ENCODE measurements around the gene HOXC9. TPM values are rescaled to one million over a fixed set of nuclear protein-coding genes. Genes with fewer than 3 reads are reported as not detected.

The HOXC9 gene
- total RNA-seq, 1 donor from 2014 or later = 11.7 TPM

DNA sequence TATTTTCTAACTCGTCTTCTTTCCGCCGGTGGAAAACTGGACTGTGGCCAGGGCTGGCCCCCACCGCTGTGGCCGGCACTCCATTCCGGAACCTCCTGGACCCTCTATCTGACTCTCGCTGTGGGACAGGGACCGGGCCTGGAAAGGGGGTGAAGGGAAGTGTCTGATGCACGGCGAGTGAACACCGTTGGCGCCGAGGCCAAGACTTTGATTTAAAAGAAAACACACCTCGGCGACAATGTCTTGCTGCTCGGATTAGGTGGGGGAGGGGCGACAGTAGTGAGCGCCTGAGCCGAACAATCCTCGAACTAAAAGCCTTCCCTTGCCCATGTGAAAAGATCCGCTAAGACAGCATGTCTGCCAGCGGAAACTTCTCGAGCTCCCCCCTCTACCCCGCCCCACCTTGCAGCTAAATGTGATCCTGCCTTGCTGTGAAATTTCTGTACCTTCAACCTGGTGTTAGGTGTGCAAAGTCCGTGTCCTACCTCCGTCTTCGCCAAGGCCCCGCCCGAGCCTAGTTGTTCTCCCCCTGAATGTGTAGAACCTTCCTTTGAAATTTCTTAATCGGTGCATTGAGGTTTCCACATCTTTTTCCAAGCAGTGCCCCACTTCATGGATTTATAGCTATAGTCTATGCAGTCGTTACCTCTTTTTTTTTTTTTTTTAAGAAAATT lies 24.3 kb upstream of the HOXC9 start:
- no peak for DNase-seq (ENCODE audit: low read depth)

DNA sequence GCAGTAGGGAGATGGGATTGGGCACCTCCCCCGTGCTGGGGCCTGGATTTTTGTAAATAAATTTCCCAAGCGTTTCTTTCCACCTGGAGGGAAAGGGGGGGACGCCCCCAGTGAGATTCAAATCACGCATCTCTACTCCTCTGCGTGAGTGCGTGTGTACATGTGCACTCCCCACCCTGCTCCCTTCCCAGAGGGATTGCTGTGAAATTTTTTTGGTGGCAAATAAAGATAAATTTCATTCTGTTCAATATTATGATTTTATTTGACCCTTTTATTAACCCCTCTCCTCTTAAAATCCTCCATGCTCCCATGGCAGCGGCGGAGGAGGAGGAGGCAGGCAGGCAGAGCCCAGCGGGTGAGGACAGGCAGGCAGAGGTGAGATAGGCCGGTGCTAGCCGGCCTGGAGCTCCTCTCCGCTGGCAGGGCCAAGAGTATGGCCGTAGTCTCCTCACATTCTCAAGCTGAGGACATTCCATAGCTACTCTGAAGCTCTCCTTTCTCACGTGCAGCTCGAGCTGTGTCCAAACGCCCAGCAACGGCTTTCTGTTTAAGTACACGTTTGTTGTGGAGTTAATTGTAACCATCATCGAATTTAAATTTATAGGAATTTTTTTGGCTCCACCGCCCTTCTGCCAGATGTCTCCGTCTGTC lies 23.7 kb upstream of the HOXC9 start:
- DNase-seq (ENCODE audit: low read depth) = no peak

DNA sequence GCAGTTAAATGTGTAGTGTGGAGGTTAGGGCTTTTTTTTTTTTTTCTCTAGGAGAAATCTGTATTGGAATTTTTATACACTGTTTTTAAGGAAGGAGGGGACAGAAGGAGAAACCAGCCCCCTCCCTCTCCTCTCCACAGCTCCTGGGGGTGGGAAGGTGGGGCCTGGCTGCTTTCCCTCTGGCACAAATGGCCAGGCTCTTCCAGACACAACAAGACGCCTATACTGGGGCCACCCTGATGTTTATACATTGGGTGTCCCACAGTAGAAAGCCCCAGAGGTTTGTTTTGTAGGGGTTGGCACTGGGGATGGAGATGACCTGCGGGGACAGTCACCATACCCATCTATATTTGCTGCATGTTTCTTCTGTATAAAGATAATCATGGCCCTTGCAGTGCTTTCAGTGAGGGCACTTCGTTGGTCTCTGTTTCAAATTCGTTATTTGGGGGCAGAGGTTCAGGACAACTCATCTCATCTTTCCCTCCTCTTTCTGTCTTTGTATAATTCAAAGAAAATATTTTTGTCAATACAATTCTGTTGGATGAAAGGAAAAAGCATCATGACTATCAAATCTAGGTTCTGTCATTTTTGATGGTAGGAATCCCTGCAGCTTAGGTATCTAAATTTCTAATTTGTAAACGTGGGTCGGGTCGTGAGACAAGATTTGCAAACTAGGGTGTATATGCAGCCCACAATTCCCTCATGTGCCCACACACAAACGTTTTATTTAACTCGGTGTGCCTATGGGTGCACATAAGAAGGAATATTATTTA lies 23.0 kb upstream of the HOXC9 start:
- DNase-seq (ENCODE audit: low read depth) = no peak

DNA sequence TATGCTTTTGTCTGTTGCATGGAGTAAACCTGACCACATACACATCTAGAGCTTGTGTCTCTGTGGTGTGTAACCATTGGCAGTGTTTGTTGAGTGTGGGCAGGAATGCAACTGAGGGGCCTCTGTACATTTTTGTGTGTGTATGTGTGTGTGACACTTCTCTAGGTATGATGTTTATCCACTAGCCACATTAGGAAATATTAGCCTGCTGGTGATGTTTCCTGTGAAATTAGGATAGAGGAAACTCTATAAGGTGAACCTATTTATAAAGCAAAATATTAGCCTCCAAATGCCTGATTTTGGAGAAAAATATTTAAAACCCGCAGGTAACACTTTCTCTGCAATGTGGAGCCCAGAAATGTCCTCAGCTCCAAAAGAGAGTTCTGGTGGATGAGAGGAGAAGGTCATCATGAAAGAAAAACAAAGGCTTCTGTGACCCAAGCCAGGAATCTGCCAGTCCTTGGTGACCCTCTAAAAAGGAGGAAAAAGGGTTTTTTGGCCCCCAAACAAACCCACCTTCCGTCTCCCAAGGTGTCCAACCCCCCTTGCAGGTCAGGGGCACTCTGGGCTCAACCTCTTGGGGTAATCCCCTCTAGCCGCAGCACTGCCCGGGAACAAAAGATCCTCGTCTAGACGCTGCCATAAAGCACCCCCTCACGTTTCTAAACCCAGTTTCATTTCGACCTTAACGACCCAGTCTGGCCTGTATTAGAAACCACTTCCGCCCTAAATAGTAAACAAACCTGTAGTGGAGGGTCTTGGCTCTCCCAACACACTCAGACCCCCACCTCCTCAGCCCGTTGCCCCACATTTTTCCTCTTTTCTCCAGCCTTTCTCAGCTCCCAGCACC lies 22.1 kb upstream of the HOXC9 start:
- no peak for DNase-seq (ENCODE audit: low read depth)

DNA sequence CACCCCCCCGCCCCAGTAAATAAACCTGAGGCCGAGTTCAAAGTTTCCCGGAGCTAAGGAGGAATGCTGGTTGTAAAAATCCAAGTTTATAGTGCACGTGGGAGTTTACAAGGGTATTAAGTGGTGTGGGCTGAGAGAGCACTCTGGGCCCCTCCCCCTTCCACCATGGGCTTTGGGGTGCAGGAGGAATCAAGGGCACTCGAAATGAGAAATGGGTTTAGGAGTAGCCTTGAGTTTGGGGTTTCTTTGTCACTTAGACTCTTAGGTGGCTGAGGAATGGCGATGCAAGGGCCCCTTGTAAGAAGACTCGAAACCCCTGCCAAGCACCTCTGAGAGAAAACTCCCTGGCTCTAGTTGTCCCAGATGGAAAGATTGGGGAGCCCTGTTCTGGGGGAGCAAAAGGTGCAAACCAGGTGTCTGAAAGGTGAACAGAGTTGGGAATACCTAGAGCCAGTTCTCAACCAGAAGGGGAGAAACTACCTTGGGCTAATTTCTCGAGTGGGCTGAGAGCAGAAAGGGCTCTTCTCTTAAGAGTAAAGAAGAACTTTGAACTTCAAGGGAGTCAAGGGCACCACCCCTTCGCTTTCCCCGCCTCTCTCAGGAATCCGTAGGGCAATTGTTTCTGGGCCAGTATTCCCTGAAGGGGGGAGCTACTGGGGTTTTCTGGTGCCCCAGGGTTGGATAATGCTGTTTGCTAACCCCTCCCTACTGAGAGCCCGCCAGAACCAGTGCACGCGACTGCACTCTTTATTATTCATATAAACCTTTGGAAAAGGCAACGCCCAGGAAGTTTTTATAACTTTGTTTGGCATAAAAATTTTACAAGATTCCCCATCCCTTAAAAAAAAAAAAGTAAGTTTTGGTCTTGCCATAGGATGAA lies 21.2 kb upstream of the HOXC9 start:
- no peak for DNase-seq (ENCODE audit: low read depth)

DNA sequence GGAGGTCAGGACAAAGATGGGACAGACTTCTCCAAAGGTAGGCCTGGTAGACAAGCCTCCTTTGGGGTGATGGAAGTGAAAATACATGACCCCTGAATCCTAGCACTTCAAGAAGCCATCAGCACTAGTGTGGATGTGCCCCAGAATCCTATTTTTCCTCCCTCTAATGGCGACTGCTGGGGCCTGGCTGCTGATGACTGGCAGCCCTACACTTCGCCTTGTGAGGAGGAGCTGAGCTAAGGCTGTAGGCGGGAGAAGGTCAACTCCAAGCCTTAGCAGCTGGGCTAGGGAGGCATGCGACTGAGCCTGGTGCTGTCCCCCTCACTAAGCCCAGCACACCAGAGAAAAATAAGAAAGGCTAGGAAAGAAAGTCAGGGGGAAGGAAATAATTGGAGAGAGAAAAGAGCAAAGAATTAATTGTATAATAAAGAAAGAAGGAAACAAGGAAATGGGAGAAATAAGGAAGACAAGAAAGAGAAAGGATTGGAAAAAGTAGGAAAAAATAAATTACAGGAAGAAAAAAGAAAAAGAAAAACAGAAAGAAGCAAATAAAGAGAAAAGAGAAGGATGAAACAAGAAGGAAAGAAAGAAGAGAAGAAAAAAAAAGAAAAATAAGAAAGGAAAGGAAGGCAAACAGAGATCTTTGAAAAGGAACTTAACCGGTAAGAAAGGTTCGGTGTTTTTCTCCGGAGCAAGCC lies 19.7 kb upstream of the HOXC9 start:
- no peak for DNase-seq (ENCODE audit: low read depth)

DNA sequence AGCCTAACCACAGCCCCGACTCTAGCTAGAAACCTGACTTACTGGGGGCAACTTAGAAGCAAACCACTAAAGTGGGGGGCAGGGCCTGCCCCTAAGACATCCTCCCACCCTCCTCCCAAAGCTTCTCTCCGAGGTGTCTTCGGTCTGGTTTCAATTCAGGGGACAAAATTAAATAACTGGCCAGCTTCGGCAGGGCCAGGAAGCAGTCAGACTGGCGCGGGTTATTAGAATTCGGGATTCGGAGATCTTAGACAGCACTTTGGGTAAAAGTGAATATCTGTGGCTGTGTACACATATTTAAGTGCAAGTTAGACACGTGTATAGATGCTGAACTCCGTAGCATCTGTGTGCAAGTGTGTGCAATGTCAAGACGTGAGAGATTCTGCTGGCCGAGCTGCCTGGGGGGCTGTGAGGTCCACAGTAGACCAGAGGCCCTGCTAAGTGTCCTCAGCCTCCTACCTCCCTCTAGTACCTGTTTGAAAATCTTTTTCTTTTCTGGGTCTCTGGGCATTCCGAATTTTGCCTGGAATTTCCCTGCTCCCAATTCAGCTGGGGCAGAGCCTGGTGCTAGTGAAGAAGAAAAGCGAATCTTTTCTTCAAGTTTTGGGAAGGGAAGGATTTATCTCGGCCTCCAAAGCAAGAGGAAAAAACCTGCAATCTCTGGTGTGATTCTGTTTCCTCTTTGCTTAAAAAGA lies 19.0 kb upstream of the HOXC9 start:
- no peak for DNase-seq (ENCODE audit: low read depth)

DNA sequence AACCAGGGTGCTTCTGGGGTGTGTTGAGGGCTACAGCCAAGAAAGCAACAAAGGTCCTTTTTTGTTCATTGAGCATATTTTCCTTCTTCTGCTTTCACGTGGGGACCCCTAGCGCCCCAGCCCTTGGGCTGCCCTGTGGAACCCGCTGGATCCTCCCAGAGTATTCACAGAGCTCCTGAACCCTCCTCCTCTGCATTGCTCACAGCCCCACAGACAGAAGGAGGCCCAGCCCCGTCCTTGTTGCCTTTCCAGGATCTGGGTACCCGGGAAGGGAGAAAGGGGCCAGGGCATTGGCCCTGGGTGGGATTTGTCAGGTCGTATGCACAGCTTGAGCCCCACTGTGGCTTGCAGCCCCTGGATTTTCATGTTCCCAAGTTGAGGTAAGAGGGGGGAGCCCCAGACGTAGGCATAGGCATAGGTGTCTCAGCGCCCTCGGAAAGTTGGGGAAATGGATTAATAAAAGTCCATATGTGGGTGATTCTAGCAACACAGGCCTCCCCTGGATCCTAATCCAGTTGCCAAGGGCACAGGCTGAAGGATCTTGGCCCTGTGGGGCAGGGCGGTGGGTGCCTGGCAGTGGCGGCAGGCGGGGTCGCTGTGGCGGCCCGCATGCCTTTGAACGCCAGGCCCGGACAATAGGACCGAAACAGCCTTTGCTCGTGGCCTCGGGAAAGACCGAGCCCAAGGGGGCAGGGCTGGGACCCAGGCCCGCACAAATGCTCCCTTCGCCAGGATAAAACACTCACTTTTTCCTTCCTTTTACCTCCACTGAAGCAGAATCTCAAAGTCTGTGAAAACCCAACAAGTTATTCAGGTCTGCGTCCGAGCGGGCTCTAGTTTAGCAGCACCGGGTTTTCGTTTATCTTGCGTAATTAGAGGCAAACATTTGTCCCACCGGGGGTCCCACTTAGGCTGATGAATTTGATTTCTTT lies 18.1 kb upstream of the HOXC9 start:
- no peak for DNase-seq (ENCODE audit: low read depth)

DNA sequence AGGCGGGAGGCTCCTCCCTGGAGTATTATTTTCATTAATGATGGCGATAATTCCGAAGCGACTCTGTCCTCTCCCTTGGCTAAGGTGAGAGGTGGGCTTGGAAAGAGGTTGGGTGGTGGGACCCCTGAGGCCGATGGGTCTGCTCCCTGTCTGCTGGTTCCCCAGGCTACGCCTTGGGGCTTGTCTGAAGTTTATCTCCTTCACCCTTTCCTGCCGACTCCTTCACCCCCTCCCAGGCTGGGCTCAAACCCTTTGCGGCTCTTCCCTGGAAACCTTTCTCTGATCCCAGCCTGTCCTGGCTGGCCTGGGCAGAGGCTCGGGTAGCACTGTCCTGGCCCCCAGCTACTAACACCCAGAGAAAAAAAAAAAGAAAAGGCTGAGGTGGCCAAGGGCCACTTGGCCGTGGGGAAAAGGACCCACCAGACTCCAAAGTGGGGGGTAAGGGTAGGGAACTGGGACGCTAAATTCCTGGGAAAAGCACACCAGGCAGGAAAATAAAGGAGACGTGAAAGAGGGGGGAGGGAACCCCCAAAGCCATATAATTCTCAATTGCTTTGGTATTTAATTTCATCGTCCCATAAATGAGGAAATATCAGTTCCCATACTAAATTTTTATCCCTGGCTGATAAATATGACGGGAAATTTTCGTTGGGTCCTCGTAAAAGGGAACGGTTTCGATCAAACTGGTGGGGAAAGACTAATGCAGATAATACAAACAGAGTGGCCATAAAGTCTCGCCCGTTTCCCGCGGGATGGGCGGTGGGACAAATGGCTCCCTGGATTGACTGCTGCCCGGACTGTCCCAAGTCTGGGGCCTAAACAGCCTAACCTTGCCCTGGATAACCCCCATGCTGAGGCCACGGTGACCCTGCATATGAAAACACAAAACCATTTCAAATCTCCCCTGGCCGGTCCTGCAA lies 17.1 kb upstream of the HOXC9 start:
- DNase-seq (ENCODE audit: low read depth) = no peak

DNA sequence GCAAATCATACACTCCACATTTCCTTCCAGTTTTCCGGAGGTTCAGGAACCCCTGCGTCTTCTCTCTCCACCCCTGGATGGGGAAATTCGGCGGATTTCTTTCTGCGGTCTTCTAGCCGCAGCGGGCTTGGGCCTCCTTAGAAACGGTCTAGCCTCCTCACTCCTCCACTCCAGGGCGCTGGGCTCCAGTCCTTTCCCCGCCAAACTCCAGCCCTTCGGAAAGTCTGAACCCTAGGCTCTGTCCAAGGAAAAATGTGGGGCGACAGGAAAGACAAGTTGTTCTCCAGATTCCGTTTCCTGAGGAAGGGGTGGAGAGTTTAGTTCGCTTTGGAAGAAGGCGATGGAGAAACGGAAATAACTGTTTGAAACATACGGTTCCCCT lies 16.4 kb upstream of the HOXC9 start:
- no peak for DNase-seq (ENCODE audit: low read depth)

DNA sequence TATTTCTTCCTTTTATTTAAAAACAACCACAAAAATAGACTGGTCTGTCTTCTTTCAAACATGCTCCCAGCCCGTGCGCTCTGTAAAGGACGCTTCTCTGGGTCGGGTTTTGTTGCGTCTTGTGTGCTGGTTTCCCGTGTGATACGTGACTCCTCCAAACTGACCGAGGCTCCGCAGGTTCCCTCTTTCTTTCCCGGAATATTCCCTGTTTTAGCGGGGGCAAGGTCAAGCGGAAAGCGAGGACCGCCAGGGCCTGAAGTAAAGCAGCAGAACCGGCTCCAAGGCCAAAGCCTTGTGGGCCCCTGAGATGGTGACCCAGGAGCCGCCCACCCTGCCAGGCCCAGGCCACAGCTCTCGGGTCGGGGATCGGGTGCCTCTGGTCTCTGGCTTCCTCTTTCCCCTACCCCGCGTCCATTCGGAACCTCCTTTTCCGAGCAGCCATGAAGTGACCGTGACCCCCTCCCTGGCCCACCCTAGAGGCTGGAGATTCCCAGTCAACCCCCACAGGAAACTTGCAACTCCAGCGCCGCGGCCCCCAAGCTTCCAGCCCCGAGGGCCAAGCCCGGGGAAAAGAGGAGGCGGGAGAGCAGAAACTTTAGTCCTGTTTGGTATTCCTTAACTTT lies 15.9 kb upstream of the HOXC9 start:
- no peak for DNase-seq (ENCODE audit: low read depth)

DNA sequence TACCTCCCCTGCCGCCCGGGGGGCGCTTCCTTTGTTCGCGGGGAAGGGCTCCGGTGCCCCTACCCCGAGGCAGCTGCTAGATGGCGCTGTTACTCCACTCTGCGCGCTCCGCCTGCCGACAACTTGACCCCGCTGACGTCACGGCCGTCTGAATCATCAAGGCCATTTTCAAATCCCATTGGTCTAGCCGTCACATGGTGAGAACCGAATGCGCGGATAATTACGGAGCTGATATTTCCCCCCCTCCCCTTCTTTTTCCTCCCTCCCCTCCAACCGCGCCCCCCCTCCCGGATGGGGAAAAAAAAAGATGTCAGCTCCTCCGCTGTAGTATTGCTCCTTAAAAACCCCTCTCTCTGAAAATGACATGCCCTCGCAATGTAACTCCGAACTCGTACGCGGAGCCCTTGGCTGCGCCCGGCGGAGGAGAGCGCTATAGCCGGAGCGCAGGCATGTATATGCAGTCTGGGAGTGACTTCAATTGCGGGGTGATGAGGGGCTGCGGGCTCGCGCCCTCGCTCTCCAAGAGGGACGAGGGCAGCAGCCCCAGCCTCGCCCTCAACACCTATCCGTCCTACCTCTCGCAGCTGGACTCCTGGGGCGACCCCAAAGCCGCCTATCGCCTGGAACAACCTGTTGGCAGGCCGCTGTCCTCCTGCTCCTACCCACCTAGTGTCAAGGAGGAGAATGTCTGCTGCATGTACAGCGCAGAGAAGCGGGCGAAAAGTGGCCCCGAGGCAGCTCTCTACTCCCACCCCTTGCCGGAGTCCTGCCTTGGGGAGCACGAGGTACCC lies 14.9 kb upstream of the HOXC9 start, which contains the start of gene HOXC10:
TSS of gene HOXC10 (plus strand) at position 246 of the 791 bp plus-strand sequence. CDS start at position 360, 114 bp downstream.
- peak; percentile 97 for DNase-seq (ENCODE audit: low read depth)

DNA sequence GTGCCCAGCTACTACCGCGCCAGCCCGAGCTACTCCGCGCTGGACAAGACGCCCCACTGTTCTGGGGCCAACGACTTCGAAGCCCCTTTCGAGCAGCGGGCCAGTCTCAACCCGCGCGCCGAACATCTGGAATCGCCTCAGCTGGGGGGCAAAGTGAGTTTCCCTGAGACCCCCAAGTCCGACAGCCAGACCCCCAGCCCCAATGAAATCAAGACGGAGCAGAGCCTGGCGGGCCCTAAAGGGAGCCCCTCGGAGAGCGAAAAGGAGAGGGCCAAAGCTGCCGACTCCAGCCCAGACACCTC lies 14.3 kb upstream of the HOXC9 start:
- DNase-seq (ENCODE audit: low read depth) = no peak

DNA sequence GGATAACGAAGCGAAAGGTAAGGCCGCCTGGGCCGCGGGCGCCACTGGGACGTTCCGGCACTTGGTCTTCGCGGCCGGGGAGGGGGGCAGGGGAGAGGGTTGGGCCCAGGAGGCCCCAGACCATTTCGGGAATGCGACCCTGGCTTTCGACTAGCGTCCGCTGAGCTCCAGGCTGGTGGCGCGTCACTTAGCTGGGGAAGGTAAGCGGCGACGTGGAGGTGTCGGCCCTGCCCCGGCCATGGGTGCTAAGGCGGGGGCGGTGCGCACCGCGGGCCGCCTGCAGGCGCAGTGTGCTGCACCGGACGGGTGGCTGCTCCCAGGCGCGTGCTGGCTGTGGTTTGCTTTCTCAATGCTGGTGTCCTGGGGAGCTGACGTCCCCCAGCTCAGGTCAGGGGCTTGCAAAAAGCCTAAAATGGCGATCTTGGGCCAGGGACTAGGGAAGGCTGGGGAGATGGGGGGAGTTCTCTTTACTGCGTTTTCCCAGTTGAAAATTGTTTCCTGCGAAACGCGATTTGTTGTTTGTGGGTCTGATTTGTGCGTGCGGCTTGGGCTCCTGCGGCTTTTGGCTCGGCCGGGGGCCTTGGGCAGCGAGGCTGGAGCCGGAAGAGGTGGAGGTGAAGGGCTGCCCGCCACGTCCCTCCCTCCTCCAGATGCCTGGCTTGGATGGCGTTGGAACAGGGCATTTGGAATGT lies 13.8 kb upstream of the HOXC9 start:
- DNase-seq (ENCODE audit: low read depth) = no peak

Data from myocyte (in vitro differentiated cells).